Endothelial cell of umbilical vein (primary cell): ENCODE results near the gene PLCG2.

ENCODE experiments used
- CTCF ChIP-seq, 2 donors: IDR thresholded peaks; 1 replicate in 1 of 2; 2 replicates in 1 of 2; pipeline ENCODE4 v1.5.1; 2011; ENCODE audit warnings: low read length in 2 of 2, mild to moderate bottlenecking in 2 of 2, moderate library complexity in 2 of 2, control low read depth in 1 of 2, inconsistent platforms in 1 of 2, low read depth in 1 of 2; ENCODE audit not compliant: insufficient read depth in 1 of 2; ENCODE audit errors: extremely low read depth in 1 of 2
- MYC ChIP-seq: IDR thresholded peaks from one replicate; pipeline ENCODE4 v1.6.1; 2011; ENCODE audit warnings: mild to moderate bottlenecking, low read depth, low read length
- POLR2A ChIP-seq: IDR thresholded peaks from 2 replicates; pipeline ENCODE4 v1.6.1; 2012; ENCODE audit warnings: low read depth, mild to moderate bottlenecking, control low read depth, low read length
- POLR2AphosphoS5 ChIP-seq: IDR thresholded peaks from 2 replicates; pipeline ENCODE4 v1.6.1; 2012; ENCODE audit warnings: low read depth, mild to moderate bottlenecking, control low read depth, low read length, moderate library complexity; ENCODE audit not compliant: insufficient read depth

- TF ChIP-seq CTCF (IDR thresholded peaks at IDR 0.05; ENCODE audit: extremely low read depth in 1 of 2, insufficient read depth in 1 of 2, low read depth in 1 of 2, low read length in 2 of 2) (no peak), POLR2A (no peak), MYC (no peak), POLR2AphosphoS5 (no peak)
Measured at GRCh38 chr16:81937305-81938038, 158.4 kb downstream of the PLCG2 start.
